Natural killer cell (primary cell): ENCODE results near the gene IDH3G. TPM values are rescaled to one million over a fixed set of nuclear protein-coding genes. Genes with fewer than 3 reads are reported as not detected.

Source experiments
- ATAC-seq, 3 donors: fragments of 150-1000 bp in 2 of 3; fragments of 200-7000 bp in 1 of 3; cut with Tn5 transposase; 1 replicate in 1 of 3; 2 replicates in 2 of 3; pipeline ENCODE4 v1.10.0; 2021; ENCODE audit warnings: mild to moderate bottlenecking in 2 of 3, moderate library complexity in 2 of 3
- DNase-seq, 2 donors: peaks; one replicate each; pipeline versions ENCODE4 v3.0.0 to v3.0.0-alpha.2; 2013 to 2021; ENCODE audit warnings: mixed read lengths in 1 of 2
- H3K27ac ChIP-seq: one replicate; pipeline ENCODE4 v1.5.1; 2013; ENCODE audit warnings: mild to moderate bottlenecking, low read length
- H3K27me3 ChIP-seq: one replicate; pipeline ENCODE4 v1.6.1; 2013; ENCODE audit warnings: low read length; ENCODE audit not compliant: control insufficient read depth, insufficient read depth
- H3K36me3 ChIP-seq: one replicate; pipeline ENCODE4 v1.6.1; 2013; ENCODE audit warnings: low read length; ENCODE audit not compliant: control insufficient read depth, insufficient read depth
- H3K4me1 ChIP-seq: one replicate; pipeline ENCODE4 v1.6.1; 2013; ENCODE audit warnings: low read length; ENCODE audit not compliant: control insufficient read depth, insufficient read depth
- H3K4me3 ChIP-seq: one replicate; pipeline ENCODE4 v1.5.1; 2013; ENCODE audit warnings: low read length
- H3K9me3 ChIP-seq: one replicate; pipeline ENCODE4 v1.6.1; 2013; ENCODE audit warnings: low read length; ENCODE audit not compliant: control insufficient read depth, insufficient read depth
- H3K27ac Mint-ChIP-seq, 2 donors: one replicate each; pipeline ENCODE4 v1.8.0; 2022; ENCODE audit warnings: mild to moderate bottlenecking in 2 of 2, mixed read lengths in 2 of 2, moderate library complexity in 1 of 2
- H3K27me3 Mint-ChIP-seq, 2 donors: one replicate each; pipeline ENCODE4 v1.8.0; 2022; ENCODE audit warnings: low read depth in 2 of 2, mixed read lengths in 2 of 2
- H3K36me3 Mint-ChIP-seq: one replicate; pipeline ENCODE4 v1.8.0; 2022; ENCODE audit warnings: mixed read lengths
- H3K4me1 Mint-ChIP-seq, 2 donors: one replicate each; pipeline ENCODE4 v1.8.0; 2022; ENCODE audit warnings: mixed read lengths in 2 of 2
- H3K4me3 Mint-ChIP-seq: one replicate; pipeline ENCODE4 v1.8.0; 2022; ENCODE audit warnings: mild to moderate bottlenecking, moderate library complexity, mixed read lengths
- H3K9me3 Mint-ChIP-seq, 2 donors: one replicate each; pipeline ENCODE4 v1.8.0; 2022; ENCODE audit warnings: mixed read lengths in 2 of 2
- WGBS: methylation state at CpG from one replicate; pipeline ENCODE4 v1.1.7; 2013; ENCODE audit warnings: missing lambda C conversion rate; ENCODE audit not compliant: insufficient coverage; 5-methylcytosine and 5-hydroxymethylcytosine counted together
- intact Hi-C: fragments of 100-400 bp; cut with micrococcal nuclease; formaldehyde crosslinking; loops from one replicate; pipeline ENCODE4 v1.14.2; 2022
- total RNA-seq, 4 donors: library from RNA; stranded (reverse); fragments of 120-200 nt in 1 of 4; gene quantifications; one replicate each; pipeline versions ENCODE4 v1.2.3 to v1.2.4, GENCODE V29; 2013 to 2022
- TF ChIP-seq, protein P1 (sequence below): fragments of 200-600 bp; IDR thresholded peaks from one replicate; pipeline ENCODE4 v1.8.0; 2022; ENCODE audit warnings: antibody characterized with exemption

The IDH3G gene
- total RNA-seq, 3 donors from 2014 or later (not counting 1 experiment from before 2014, with no cell fraction given): 70.1 to 76.5 (median 71.1) TPM

DNA sequence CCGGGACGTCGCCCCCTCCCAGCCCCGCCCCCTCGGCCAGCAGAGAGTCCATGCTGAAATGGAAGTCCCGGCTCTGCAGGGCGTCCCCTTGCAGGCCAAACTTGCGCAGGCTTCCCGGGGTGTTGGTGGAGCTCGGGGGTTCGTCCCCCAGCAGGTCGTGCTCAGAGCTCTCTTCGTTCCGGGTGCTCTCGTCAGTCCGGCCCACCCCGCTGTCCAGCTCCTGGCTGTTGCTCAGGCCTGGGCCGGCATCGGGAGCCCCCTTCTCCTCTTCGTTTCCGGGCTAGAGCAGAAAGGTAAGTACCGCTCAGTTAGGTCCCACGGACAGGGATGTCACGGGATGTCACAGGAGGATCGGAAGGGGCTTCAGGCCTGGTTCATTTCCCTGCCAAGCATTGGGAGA, 10.4 kb upstream of the IDH3G start:
- intact Hi-C loops: no loop called here
- Histone ChIP-seq H3K27me3 (no peaks in the 10 kb centered on the region), H3K4me1 (no peaks in the 10 kb centered on the region), H3K36me3 (peaks cover 6% of the 10 kb centered on the region), H3K27ac (no peak overlapping the region), H3K4me3 (no peak overlapping the region), H3K9me3 (no peaks in the 10 kb centered on the region)
- Mint-ChIP-seq H3K27ac (no peak overlapping the region), H3K4me3 (no peak overlapping the region), H3K4me1 (peaks cover 0 to 6% of the 10 kb centered on the region in 2 donors), H3K27me3 (no peaks in the 10 kb centered on the region), H3K36me3 (no peaks in the 10 kb centered on the region), H3K9me3 (no peaks in the 10 kb centered on the region)
- no peak for ATAC-seq
- TF ChIP-seq, protein P1, sequence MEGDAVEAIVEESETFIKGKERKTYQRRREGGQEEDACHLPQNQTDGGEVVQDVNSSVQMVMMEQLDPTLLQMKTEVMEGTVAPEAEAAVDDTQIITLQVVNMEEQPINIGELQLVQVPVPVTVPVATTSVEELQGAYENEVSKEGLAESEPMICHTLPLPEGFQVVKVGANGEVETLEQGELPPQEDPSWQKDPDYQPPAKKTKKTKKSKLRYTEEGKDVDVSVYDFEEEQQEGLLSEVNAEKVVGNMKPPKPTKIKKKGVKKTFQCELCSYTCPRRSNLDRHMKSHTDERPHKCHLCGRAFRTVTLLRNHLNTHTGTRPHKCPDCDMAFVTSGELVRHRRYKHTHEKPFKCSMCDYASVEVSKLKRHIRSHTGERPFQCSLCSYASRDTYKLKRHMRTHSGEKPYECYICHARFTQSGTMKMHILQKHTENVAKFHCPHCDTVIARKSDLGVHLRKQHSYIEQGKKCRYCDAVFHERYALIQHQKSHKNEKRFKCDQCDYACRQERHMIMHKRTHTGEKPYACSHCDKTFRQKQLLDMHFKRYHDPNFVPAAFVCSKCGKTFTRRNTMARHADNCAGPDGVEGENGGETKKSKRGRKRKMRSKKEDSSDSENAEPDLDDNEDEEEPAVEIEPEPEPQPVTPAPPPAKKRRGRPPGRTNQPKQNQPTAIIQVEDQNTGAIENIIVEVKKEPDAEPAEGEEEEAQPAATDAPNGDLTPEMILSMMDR: no peak
- WGBS: 93% methylated on average over 25 of the region's 25 CpGs
- DNase-seq: no peak

DNA sequence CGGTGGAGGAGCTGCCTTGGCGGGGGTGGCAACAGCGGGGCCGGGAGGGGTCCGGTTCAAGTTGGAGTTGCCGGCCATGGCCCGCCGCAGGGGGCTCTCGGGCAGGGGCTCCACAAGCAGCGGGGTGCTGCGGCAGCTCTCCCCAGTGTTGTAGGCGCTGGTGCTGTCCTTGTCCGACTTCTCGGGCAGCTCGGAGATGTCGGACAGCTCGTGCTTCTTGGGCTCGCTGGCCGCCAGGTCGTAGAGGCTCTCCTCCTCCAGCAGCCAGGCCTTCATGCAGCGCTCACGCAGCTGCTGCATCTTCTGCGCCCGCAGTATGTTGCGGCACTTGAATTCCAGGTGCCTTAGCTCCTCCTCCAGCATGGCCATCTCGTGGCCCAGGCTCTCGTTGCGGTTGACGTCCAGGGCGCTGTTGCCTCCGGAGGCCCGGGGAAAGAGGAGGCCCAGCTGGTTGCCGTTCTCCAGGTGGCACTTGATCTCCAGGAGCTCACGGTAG, 10.0 kb upstream of the IDH3G start:
- Histone ChIP-seq H3K27me3 (no peaks in the 10 kb centered on the region), H3K4me1 (no peaks in the 10 kb centered on the region), H3K4me3 (no peak overlapping the region), H3K9me3 (no peaks in the 10 kb centered on the region), H3K27ac (no peak overlapping the region), H3K36me3 (peaks cover 6% of the 10 kb centered on the region)
- intact Hi-C loops: no loop called here
- Mint-ChIP-seq H3K4me3 (no peak overlapping the region), H3K4me1 (peaks cover 0 to 6% of the 10 kb centered on the region in 2 donors), H3K9me3 (no peaks in the 10 kb centered on the region), H3K27ac (no peak overlapping the region), H3K27me3 (no peaks in the 10 kb centered on the region), H3K36me3 (no peaks in the 10 kb centered on the region)
- 98% methylated on average over 34 of the region's 34 CpGs for WGBS
- no peak for ATAC-seq
- TF ChIP-seq, protein P1: no peak
- DNase-seq: no peak

- intact Hi-C loops: no loop called here
- no peak overlapping the region for H3K27ac Mint-ChIP-seq
These were observed 9.3 kb upstream of the IDH3G start for GRCh38 chrX:153803211-153804099.

More at GRCh38 chrX:153803211-153804099, 9.3 kb upstream of the IDH3G start:
- Mint-ChIP-seq H3K27me3 (no peaks in the 10 kb centered on the region), H3K36me3 (no peaks in the 10 kb centered on the region), H3K9me3 (no peaks in the 10 kb centered on the region), H3K4me3 (no peak overlapping the region), H3K4me1 (peaks cover 0 to 6% of the 10 kb centered on the region in 2 donors)
- whole genome bisulfite sequencing: 97% methylated on average over 74 of the region's 87 CpGs
- DNase-seq: no peak
- ATAC-seq: no peak
- no peak overlapping the region for H3K4me3 ChIP-seq
- H3K4me1 ChIP-seq: no peaks in the 10 kb centered on the region
- no peaks in the 10 kb centered on the region for H3K9me3 ChIP-seq
- H3K27me3 ChIP-seq: no peaks in the 10 kb centered on the region
- TF ChIP-seq, protein P1: no peak
- H3K27ac ChIP-seq: no peak overlapping the region
- H3K36me3 ChIP-seq: peaks cover 11% of the 10 kb centered on the region
